MM.1S (cell line): ENCODE data around the gene WIPF2.
"Not testable (repeated sequence)": the region's sequence is repeated elsewhere in the genome, so short reads cannot be mapped to it uniquely, and the experiment has no call there.

Experiments used
- DNase-seq: peaks from one replicate; pipeline ENCODE4 v3.0.0-alpha.2; 2015
- H2AFZ ChIP-seq: fragments of 300-600 bp; sonication (generic); 2 replicates; pipeline ENCODE4 v1.6.0; 2016; ENCODE audit warnings: antibody characterized with exemption, low read length
- H3F3A ChIP-seq: fragments of 300-600 bp; sonication (generic); 2 replicates; pipeline ENCODE4 v1.6.1; 2016; ENCODE audit warnings: mild to moderate bottlenecking, antibody characterized with exemption, low read length, moderate library complexity, mixed read lengths; ENCODE audit not compliant: insufficient read depth
- H3K27ac ChIP-seq: fragments of 300-600 bp; sonication (generic); 2 replicates; pipeline ENCODE4 v1.5.1; 2016; ENCODE audit warnings: mild to moderate bottlenecking, low read length
- H3K27me3 ChIP-seq: fragments of 300-600 bp; sonication (generic); replicated peaks from 2 replicates; pipeline ENCODE4 v1.6.0; 2016; ENCODE audit warnings: low read length; ENCODE audit not compliant: insufficient read depth
- H3K36me3 ChIP-seq: fragments of 300-600 bp; sonication (generic); replicated peaks from 2 replicates; pipeline ENCODE4 v1.6.1; 2016; ENCODE audit warnings: mild to moderate bottlenecking, low read length, mixed read lengths; ENCODE audit not compliant: insufficient read depth
- H3K4me1 ChIP-seq: fragments of 300-600 bp; sonication (generic); 2 replicates; pipeline ENCODE4 v1.6.1; 2016; ENCODE audit warnings: low read length, mixed read lengths
- H3K4me2 ChIP-seq: fragments of 300-600 bp; sonication (generic); 2 replicates; pipeline ENCODE4 v1.6.0; 2016; ENCODE audit warnings: low read depth, low read length
- H3K4me3 ChIP-seq: fragments of 300-600 bp; sonication (generic); 2 replicates; pipeline ENCODE4 v1.5.1; 2016; ENCODE audit warnings: low read length, mixed read lengths
- H3K79me2 ChIP-seq: fragments of 300-600 bp; sonication (generic); 2 replicates; pipeline ENCODE4 v1.6.1; 2016; ENCODE audit warnings: mixed run types, low read length, mixed read lengths
- H3K9ac ChIP-seq: fragments of 300-600 bp; sonication (generic); 2 replicates; pipeline ENCODE4 v1.6.1; 2016; ENCODE audit warnings: low read length, mixed read lengths
- H3K9me2 ChIP-seq: fragments of 300-600 bp; sonication (generic); replicated peaks from 2 replicates; pipeline ENCODE4 v1.6.1; 2016; ENCODE audit warnings: mild to moderate bottlenecking, low read length, mixed read lengths; ENCODE audit not compliant: insufficient read depth
- H3K9me3 ChIP-seq: fragments of 300-600 bp; sonication (generic); replicated peaks from 2 replicates; pipeline ENCODE4 v1.6.1; 2016; ENCODE audit warnings: mild to moderate bottlenecking, low read length, mixed read lengths; ENCODE audit not compliant: insufficient read depth
- H4K20me1 ChIP-seq: fragments of 300-600 bp; sonication (generic); 2 replicates; pipeline ENCODE4 v1.6.1; 2016; ENCODE audit warnings: mild to moderate bottlenecking, low read length, moderate library complexity, mixed read lengths; ENCODE audit not compliant: insufficient read depth
- EZH2 ChIP-seq: fragments of 300-600 bp; sonication (generic); optimal IDR thresholded peaks from 2 replicates; pipeline ENCODE3; 2017; ENCODE audit warnings: low read depth, mild to moderate bottlenecking, antibody characterized with exemption, low read length, mixed read lengths
- EZH2phosphoT487 ChIP-seq: fragments of 300-600 bp; sonication (generic); IDR thresholded peaks from 2 replicates; pipeline ENCODE4 v1.6.1; 2018; ENCODE audit warnings: antibody characterized with exemption, low read length
- TF ChIP-seq, protein P1 (sequence below): fragments of 300-600 bp; sonication (generic); IDR thresholded peaks from 2 replicates; pipeline ENCODE4 v1.5.1; 2016; ENCODE audit warnings: antibody characterized with exemption, low read length, mixed read lengths

Gene WIPF2

DNA sequence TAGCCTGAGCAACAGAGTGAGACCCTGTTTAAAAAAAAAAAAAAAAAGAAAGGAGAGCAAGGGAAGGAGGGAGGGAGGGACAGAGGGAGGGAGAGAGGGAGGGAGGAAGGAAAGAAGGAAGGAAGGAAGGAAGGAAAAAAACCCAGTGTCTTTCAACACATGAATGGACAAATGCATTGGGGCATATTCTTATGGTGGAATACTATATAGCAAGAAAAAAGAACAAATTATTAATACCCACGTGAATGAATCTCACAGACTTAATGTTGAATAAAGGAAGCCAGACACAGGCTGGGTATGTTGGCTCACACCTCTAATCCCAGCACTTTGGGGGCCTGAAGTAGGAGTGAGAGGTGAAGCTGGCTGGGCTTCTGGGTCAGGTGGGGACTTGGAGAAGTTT, 21.6 kb upstream of the WIPF2 start:
- H3K4me2 ChIP-seq, result no peak overlapping the region
- H4K20me1 ChIP-seq, result no peaks in the 10 kb centered on the region
- no peak for DNase-seq
- H2AFZ ChIP-seq, result no peak overlapping the region
- no peaks in the 10 kb centered on the region for H3K9me3 ChIP-seq
- no peak overlapping the region for H3K9ac ChIP-seq
- no peaks in the 10 kb centered on the region for H3K27me3 ChIP-seq
- H3K79me2 ChIP-seq, result no peaks in the 10 kb centered on the region
- H3K27ac ChIP-seq, result no peak overlapping the region
- H3K36me3 ChIP-seq, result no peaks in the 10 kb centered on the region
- no peak overlapping the region for H3K4me3 ChIP-seq
- peaks cover 9% of the 10 kb centered on the region for H3K4me1 ChIP-seq
- TF ChIP-seq EZH2phosphoT487 (no peak), EZH2 (no peak)
- TF ChIP-seq, protein P1, sequence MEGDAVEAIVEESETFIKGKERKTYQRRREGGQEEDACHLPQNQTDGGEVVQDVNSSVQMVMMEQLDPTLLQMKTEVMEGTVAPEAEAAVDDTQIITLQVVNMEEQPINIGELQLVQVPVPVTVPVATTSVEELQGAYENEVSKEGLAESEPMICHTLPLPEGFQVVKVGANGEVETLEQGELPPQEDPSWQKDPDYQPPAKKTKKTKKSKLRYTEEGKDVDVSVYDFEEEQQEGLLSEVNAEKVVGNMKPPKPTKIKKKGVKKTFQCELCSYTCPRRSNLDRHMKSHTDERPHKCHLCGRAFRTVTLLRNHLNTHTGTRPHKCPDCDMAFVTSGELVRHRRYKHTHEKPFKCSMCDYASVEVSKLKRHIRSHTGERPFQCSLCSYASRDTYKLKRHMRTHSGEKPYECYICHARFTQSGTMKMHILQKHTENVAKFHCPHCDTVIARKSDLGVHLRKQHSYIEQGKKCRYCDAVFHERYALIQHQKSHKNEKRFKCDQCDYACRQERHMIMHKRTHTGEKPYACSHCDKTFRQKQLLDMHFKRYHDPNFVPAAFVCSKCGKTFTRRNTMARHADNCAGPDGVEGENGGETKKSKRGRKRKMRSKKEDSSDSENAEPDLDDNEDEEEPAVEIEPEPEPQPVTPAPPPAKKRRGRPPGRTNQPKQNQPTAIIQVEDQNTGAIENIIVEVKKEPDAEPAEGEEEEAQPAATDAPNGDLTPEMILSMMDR, result no peak
- H3K9me2 ChIP-seq, result no peaks in the 10 kb centered on the region
- H3F3A ChIP-seq, result no peaks in the 10 kb centered on the region

DNA sequence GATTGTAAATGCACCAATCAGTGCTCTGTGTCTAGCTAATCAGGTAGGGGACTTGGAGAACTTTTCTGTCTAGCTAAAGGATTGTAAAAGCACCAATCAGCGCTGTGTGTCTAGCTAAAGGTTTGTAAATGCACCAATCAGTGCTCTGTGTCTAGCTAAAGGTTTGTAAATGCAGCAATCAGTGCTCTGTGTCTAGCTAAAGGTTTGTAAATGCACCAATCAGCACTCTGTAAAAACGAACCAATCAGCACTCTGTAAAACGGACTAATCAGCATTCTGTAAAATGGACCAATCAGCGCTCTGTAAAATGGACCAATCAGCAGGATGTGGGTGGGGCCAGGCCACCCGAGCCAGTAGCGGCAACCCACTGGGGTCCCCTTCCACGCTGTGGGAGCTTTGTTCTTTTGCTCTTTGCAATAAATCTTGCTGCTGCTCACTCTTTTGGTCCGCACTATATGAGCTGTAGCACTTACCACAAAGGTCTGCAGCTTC, 21.1 kb upstream of the WIPF2 start:
- not testable (repeated sequence) for H3F3A ChIP-seq, H3K27ac ChIP-seq, H2AFZ ChIP-seq, H3K79me2 ChIP-seq, H3K9me3 ChIP-seq, H3K4me3 ChIP-seq, H3K27me3 ChIP-seq, H3K4me2 ChIP-seq, H3K4me1 ChIP-seq, H4K20me1 ChIP-seq, H3K9me2 ChIP-seq, H3K9ac ChIP-seq, H3K36me3 ChIP-seq, DNase-seq

DNA sequence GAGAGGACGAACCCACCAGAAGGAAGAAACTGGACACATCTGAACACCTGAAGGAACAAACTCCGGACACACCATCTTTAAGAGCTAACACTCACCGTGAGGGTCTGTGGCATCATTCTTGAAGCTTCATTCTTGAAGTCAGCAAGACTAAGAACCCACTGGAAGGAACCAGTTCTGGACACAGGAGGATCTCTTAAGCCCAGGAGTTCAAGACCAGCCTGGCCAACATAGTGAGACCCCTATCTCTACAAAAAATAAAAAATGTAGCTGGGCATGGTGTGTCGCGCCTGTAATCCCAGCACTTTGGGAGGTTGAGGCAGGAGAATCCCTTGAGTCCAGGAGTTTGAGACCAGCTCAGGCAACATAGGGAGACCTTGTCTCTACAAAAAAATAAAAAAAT, 20.5 kb upstream of the WIPF2 start:
- Histone ChIP-seq H4K20me1 (no peaks in the 10 kb centered on the region), H3K9ac (no peak overlapping the region), H3K27me3 (no peaks in the 10 kb centered on the region), H3K4me3 (no peak overlapping the region), H3K4me2 (no peak overlapping the region), H3K36me3 (no peaks in the 10 kb centered on the region), H2AFZ (no peak overlapping the region), H3K9me3 (no peaks in the 10 kb centered on the region), H3K79me2 (no peaks in the 10 kb centered on the region), H3F3A (no peaks in the 10 kb centered on the region), H3K27ac (no peak overlapping the region), H3K9me2 (no peaks in the 10 kb centered on the region), H3K4me1 (peaks cover 9% of the 10 kb centered on the region)
- no peak for DNase-seq
- TF ChIP-seq, protein P1, result no peak
- TF ChIP-seq EZH2, result no peak
- no peak for TF ChIP-seq EZH2phosphoT487

DNA sequence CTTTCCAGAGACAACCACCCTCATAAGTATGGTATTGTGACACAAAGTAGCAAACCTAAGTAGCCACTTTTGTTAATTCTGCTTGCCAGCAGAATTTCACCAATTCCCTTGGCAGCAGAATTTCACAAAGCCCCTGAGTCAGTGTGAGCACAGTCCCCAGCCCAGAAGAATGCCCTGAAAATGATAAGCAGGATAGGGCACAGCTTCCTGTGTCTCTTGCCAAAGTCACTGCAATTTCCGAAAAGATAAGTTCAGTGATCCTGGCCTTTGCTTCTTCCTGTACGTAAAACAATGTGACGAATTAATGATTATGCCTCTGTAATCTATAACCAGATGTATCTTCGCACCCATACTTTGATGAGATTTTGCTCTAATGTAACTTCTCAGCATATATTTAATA, 16.0 kb upstream of the WIPF2 start:
- H3K27ac ChIP-seq, result no peak overlapping the region
- no peak for TF ChIP-seq EZH2phosphoT487
- TF ChIP-seq, protein P1, result no peak
- TF ChIP-seq EZH2, result no peak
- no peaks in the 10 kb centered on the region for H4K20me1 ChIP-seq
- no peak overlapping the region for H2AFZ ChIP-seq
- no peaks in the 10 kb centered on the region for H3K4me1 ChIP-seq
- no peaks in the 10 kb centered on the region for H3K79me2 ChIP-seq
- H3K4me2 ChIP-seq, result no peak overlapping the region
- H3K4me3 ChIP-seq, result no peak overlapping the region
- H3K9ac ChIP-seq, result no peak overlapping the region
- no peak for DNase-seq
- no peaks in the 10 kb centered on the region for H3F3A ChIP-seq
- no peaks in the 10 kb centered on the region for H3K27me3 ChIP-seq
- no peaks in the 10 kb centered on the region for H3K36me3 ChIP-seq
- H3K9me2 ChIP-seq, result no peaks in the 10 kb centered on the region
- H3K9me3 ChIP-seq, result no peaks in the 10 kb centered on the region

DNA sequence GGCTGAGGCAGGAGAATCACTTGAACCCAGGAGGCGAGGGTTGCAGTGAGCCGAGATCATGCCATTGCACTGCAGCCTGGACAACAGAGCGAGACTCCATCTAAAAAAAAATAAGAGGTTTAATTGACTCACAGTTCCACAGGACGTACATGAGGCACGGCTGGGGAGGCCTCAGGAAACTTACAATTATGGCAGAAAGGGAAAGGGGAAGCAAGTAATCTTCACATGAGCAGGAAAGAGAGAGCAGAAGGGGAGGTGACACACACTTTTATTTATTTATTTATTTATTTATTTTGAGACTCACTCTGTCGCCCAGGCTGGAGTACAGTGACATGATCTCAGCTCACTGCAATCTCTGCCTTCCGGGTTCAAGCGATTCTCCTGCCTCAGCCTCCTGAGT, 12.9 kb upstream of the WIPF2 start:
- not testable (repeated sequence) for H3K27me3 ChIP-seq, H3K4me2 ChIP-seq, H3K9ac ChIP-seq, H2AFZ ChIP-seq, H3K27ac ChIP-seq, H3K9me3 ChIP-seq, DNase-seq, H3K79me2 ChIP-seq, H3K4me1 ChIP-seq, H3K36me3 ChIP-seq, H3K9me2 ChIP-seq, H4K20me1 ChIP-seq, H3K4me3 ChIP-seq, H3F3A ChIP-seq
